SW480 (cell line): ENCODE measurements around the gene IPO11.

Source experiments
- DNase-seq: peaks from one replicate; pipeline ENCODE4 v3.0.0-alpha.2; 2016; ENCODE audit warnings: low spot score

Gene IPO11

DNA sequence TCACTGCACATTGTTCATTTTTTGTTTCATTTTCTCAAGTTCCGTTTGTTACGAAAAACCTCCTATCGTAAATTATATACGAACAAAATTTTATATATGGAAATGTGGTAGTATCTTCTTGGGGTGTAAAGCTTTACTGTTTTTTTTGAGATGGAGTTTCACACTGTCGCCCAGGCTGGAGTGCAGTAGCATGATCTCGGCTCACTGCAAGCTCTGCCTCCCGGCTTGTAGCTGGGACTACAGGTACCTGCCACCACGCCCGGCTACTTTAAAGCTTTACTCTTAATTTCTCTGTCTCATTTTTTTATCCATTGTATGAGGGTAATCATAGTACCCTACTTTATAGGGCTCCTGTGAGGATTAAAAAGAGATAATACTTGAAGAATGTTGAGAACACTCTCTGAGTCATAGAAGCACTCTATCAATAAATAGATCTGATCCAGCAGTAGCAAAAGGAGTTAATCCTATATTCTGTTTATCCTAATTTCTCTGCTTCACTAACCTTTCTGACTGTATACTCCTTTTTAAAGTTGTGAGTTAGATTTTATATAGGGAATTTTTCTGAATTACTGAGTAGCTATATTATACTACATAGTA lies 160.5 kb downstream of the IPO11 start:
- no peak for DNase-seq

GRCh38 chr5:62574599-62574998 lies 162.0 kb downstream of the IPO11 start:
- no peak for DNase-seq

- DNase-seq = no peak
Measured at GRCh38 chr5:62575066-62575465, 162.5 kb downstream of the IPO11 start.

GRCh38 chr5:62575489-62575888 lies 162.9 kb downstream of the IPO11 start:
- no peak for DNase-seq

- no peak for DNase-seq
Measured at GRCh38 chr5:62576570-62577170, 164.1 kb downstream of the IPO11 start.

DNA sequence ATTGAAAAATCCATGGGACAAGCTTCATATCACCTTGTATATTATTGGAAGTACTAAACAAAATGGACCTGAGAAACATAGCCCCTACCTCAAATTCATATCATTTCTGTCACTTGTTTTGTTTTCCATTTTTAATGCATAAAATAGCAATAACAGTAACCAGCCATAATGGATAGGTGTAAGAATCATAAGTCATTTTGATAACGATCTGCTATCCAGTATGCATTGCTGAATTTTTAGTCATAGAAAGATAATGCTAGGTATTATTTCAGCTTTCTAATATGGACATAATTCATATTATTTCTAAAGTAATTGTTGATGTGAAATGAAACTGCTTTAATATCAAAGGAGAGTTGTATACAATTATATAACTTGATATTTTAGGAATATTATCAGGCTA lies 164.9 kb downstream of the IPO11 start:
- DNase-seq = no peak

GRCh38 chr5:62578540-62578939 lies 166.0 kb downstream of the IPO11 start, which contains the start of gene LRRC70:
LRRC70 (plus strand) TSS chr5:62578819; CDS start chr5:62579439, 620 bp downstream.
- DNase-seq = no peak

GRCh38 chr5:62579761-62580160 lies 167.2 kb downstream of the IPO11 start:
- DNase-seq = no peak

DNA sequence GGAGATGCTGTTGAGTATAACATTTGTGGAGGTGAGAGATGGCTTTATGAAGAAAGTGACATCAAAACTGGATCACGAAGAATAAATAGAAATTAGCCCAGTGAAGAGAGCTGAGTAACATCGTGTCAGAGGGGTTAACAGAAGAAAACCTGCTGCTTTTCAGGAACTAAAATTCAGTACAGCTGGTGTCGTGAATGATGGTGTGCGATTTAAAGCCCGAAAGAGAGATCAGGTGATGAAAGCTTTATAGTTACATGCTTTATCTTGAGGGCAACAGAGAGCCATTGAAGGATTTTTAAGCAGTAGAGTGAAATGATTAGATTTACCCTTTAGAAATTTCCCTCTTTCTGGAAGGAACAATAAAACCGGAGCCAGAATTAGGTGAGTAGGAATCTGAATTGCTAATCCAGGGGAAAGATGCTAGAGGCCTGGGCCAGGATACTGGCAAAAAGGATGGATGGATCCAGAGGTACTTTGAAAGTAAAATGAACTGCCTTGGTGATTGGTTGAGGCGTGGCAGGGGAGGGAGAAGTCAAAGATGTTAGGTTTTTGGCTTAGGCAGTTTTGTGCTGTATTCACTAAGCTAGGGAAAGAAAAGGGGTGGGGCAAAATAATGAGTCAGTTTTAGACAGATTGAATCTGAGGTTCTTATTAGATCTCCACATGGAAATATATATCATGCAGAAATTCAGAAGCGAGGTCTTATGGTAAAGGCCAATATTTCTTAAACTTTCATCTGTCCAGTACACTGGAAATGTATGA lies 169.5 kb downstream of the IPO11 start:
- DNase-seq = no peak

GRCh38 chr5:62584391-62584790 lies 171.8 kb downstream of the IPO11 start:
- DNase-seq = no peak

DNA sequence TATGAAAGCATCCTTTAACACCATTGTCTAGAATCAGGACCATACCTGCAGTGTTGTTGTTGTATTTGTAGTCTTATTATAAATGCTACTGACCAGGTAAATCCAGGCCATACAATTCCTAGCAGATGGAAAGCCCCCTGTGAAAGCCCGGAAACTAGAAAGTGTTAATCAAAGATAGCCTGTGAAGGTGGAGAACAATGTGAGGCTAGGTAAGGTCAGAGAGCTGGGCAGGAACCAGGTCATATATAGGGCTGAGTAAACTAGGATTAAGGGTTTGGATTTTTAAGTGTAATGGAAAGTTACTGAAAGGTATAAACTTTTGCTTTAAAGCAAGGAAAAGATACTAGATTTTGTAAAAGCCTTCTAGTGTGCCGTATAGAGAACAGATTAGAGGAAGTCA lies 172.7 kb downstream of the IPO11 start:
- no peak for DNase-seq

DNA sequence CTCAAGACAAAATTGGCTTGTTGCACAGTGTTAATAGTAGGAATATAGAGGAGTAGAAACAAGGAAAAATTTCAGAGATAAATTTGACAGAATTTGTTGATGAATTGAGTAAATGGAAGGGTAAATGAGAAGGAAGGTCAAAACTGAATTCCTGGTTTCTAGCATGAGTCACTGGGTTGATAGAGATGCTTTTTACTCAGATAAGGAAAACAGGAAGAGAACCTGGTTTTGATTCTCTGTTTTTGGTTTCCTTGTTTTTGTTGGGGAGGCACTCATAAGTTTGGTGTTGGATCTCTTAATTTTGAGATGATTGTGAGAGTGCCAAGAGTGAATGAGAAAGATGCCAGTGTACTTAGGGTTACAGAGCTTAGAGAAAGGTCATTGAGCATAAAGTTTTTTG lies 173.2 kb downstream of the IPO11 start:
- no peak for DNase-seq

GRCh38 chr5:62587737-62588136 lies 175.2 kb downstream of the IPO11 start:
- no peak for DNase-seq

DNA sequence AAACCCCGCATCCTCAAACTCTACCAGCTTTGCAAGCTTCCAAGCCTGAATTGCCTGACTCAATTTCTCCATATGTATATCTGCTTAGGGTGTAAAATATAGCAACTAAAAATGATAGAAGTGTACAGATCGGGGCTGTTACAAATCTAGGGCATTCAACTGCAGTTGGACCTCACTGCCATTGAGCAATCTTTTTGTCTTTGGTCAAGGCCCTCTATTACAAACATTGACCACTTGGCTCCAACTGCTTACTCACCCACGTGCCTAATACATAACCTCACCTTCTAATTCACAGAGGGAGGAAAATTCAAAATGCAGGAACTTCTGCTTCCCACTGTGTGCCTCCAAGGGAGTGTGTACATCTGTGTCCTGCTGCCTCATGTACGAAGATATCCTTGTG lies 176.1 kb downstream of the IPO11 start:
- no peak for DNase-seq

- no peak for DNase-seq
Measured at GRCh38 chr5:62589504-62589903, 176.9 kb downstream of the IPO11 start.

DNA sequence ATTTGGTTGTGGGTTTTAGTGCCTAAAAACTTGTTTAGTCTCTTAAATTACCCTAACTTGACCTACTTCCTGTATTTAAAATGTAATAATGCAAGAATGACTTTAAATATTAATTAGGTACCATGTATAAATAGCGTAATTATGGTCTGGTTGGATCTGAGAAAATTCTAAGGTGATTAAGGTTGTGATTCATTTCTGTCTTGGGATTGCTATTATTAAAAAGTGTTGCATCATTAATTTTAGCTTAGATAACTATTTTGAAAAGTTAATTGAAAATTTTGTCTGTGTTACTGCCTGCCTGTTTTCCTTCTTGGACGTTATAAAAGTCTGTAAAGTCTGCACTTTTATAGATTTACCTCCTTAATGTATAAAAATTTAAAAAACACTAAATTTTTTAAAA lies 177.8 kb downstream of the IPO11 start:
- no peak for DNase-seq

DNA sequence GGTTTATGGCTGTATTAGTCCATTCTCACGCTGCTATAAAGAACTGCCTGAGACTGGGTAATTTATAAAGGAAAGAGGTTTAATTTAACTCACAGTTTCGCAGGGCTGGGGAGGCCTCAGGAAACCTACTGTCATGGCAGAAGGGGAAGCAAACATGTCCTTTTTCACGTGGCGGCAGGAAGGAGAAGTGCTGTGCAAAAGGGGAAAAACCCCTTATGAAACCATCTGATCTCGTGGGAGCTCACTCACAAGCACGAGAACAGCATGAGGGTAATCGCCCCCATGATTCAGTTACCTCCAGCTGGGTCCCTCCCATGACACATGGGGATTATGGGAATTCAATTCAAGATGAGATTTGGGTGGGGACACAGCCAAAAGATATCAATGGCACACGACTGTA lies 180.0 kb downstream of the IPO11 start:
- DNase-seq = no peak

DNA sequence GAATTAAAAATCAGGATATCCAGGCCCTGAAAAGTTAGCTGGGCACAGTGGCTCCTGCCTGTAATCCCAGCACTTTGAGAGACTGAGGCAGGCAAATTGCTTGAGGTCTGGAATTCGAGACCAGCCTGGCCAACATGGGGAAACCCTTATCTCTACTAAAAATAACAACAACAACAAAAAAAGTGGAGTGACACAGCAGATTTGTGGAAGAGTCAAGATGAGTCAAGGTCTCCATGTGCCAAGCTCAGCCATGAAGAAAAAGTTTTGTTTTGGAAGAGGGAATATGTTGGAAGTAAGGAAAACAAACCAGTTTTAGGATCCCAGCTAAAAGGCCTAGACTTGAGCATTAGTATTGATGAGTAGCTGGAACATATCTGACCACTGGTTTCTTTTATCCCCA lies 180.8 kb downstream of the IPO11 start:
- DNase-seq = no peak

DNA sequence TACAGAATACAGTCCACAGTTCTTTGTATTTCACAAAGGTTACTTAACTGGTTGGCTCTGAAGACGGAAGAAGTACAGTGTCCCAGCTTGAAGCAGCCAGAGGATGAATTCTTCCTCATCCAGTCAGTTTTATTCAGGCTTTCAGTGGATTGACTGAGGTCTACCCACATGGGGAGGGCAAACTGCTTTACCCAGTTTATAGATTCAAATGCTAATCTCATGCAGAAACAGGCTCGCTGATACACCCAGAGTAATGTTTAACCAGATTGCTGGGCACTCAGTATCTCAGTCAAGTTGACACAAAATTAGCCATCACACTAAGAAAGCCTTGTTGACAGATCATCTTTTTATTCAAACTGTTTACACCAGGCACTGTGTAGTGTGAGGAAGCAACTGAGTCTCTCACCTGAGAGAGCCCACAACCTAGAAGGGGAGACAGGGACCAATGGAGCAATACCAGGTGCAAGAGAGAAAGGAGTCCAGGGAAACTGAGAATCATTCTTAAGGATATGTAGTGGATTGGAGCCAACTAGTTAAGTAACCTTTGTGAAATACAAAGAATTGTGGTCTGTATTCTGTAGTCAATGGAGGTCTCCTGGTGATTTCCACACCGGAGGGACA lies 181.9 kb downstream of the IPO11 start:
- no peak for DNase-seq

DNA sequence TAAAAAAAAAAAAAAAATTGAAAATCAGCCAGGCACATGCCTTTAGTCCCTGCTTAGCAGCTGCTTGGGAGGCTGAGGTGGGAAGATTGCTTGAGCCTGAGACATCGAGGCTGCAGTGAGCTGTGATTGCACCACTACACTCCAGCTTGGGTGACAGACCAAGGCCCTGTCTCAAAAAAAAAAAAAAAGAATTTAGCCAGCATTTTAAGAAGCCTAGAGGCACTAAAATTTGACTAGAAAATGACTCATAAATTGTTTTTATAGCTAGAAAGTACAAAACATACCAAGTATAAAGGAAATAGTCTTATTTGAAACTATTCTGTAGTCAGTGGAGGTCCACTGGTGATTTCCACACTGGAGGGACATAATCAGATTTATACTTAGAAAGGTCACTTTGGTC lies 183.5 kb downstream of the IPO11 start:
- DNase-seq = no peak

DNA sequence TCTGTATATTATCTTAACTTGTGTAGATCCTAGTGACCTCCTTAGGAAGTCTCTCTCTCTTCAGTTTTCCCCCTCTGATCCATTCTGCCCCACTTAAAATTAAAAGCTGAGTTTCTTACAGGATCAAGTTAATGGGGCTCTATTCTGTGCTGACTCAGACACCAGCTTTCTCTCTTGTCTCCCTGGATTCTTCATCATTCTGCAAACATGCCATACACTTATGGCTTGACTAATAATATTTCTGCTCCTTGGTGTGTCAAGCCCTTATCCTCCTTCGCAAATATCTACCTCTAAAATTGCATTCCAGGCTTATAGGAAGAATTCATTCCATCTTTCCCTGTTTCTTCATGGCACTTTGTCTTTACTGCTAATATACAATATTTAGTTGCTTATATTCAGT lies 184.1 kb downstream of the IPO11 start:
- no peak for DNase-seq

- DNase-seq = no peak
Measured at GRCh38 chr5:62597314-62597713, 184.8 kb downstream of the IPO11 start.
